Heart right ventricle (tissue), 16 donors: ENCODE measurements around the gene RNF31. TPM values are rescaled to one million over a fixed set of nuclear protein-coding genes. Genes with fewer than 3 reads are reported as not detected.
A peak's percentile ranks its signal among the peaks of the same experiment; 100 is the strongest.

Experiments used
- ATAC-seq, 8 donors: fragments of 200-7000 bp; cut with Tn5 transposase; one replicate each; pipeline ENCODE4 v1.9.1; 2020; ENCODE audit warnings: mild to moderate bottlenecking in 8 of 8, moderate library complexity in 8 of 8, moderate number of reproducible peaks in 1 of 8
- DNase-seq, 2 donors: peaks; one replicate each; pipeline ENCODE4 v3.0.0-alpha.2; 2020
- H3K27ac ChIP-seq, 10 donors: fragments of 200-600 bp; sonication (generic) in 2 of 10; one replicate each; pipeline versions ENCODE4 v1.5.0 to v1.8.0; 2020 to 2022; ENCODE audit warnings: mild to moderate bottlenecking in 3 of 10
- H3K27me3 ChIP-seq, 7 donors: fragments of 200-600 bp; one replicate each; pipeline ENCODE4 v1.8.0; 2021 to 2022; ENCODE audit warnings: mild to moderate bottlenecking in 2 of 7
- H3K36me3 ChIP-seq, 9 donors: fragments of 200-600 bp; sonication (generic) in 1 of 9; one replicate each; pipeline versions ENCODE4 v1.5.0 to v1.8.0; 2020 to 2022; ENCODE audit warnings: mild to moderate bottlenecking in 2 of 9
- H3K4me1 ChIP-seq, 9 donors: fragments of 200-600 bp; sonication (generic) in 1 of 9; one replicate each; pipeline versions ENCODE4 v1.5.0 to v1.8.0; 2020 to 2022; ENCODE audit warnings: mild to moderate bottlenecking in 4 of 9
- H3K4me3 ChIP-seq, 10 donors: fragments of 200-600 bp; sonication (generic) in 2 of 10; one replicate each; pipeline versions ENCODE4 v1.5.0 to v1.8.0; 2020 to 2022; ENCODE audit warnings: mild to moderate bottlenecking in 7 of 10, moderate library complexity in 2 of 10
- H3K9me3 ChIP-seq, 11 donors: fragments of 200-600 bp in 10 of 11; sonication (generic) in 2 of 11; one replicate each; pipeline versions ENCODE4 v1.5.0 to v1.8.0; 2013 to 2022; ENCODE audit warnings: mild to moderate bottlenecking in 2 of 11, control low read depth in 1 of 11, moderate library complexity in 1 of 11
- CTCF ChIP-seq, 9 donors: fragments of 200-600 bp; sonication (generic) in 2 of 9; IDR thresholded peaks; one replicate each; pipeline versions ENCODE4 v1.5.0 to v1.8.0; 2021 to 2022; ENCODE audit warnings: antibody characterized with exemption in 9 of 9, mild to moderate bottlenecking in 5 of 9, moderate library complexity in 1 of 9
- WGBS, 2 donors: extraction: QIAGEN DNeasy Blood & Tissue Kit; methylation state at CpG; one replicate each; pipeline ENCODE4 v1.1.7; 2013; ENCODE audit warnings: inconsistent platforms in 1 of 2; 5-methylcytosine and 5-hydroxymethylcytosine counted together
- intact Hi-C, 10 donors: fragments of 100-400 bp; cut with DNase I; formaldehyde crosslinking; loops; one replicate each; pipeline versions ENCODE4 v1.11.1 to v1.14.2; 2022
- polyA plus RNA-seq, 2 donors: library from polyadenylated mRNA; stranded (reverse); fragments of 200-250 nt; gene quantifications; one replicate each; pipeline ENCODE4 v1.2.3, GENCODE V29; 2013
- total RNA-seq, 10 donors: library from RNA; stranded (reverse); fragmentation: NEBNext Ultra II Directional in 3 of 10; extraction: Animal tissue kit (Norgen Biotek cat#: 25700) in 3 of 10; gene quantifications; one replicate each; pipeline versions ENCODE4 v1.2.1 to v1.2.4, GENCODE V29; 2021 to 2023
- donor health status: Arrhythmogenic right ventricular cardiomyopathy.
- donor health status: ischemic (EF 13 %, LVEDD 7.1; RV severe dilation, severe dysfunction).
- donor health status: healthy with polysubstance abuse.
- donor health status: DM: no; HTN: yes; CAD: no.
- donor health status: DM: no; HTN: no; CAD: no.
- donor health status: ischemic (EF 25% LVEDD 6.9; RV normal size, moderate dysfunction).
- donor health status: ischemic (EF 25% LVEDD 5.7; RV mildly dilated, moderate dysfunction).
- donor health status: healthy.
- donor health status: DM: yes; HTN: yes; CAD: no.
- donor health status: Ischemic cardiomyopathy.
- donor health status: ischemic (EF 35%, LVEDD 5.7; RV mildly dilated, moderate dysfunction).
- donor health status: nonischemic (EF 11% LVEDD 7.7; RV severe dilation, severe dysfunction).
- donor health status: DM: yes; HTN: yes; CAD: no.
- donor health status: PGD.
- donor health status: ischemic (EF 29% LVEDD 5.4; RV normal size, mild dysfunction).
- donor health status: nonischemic (EF 23%, LVEDD 6.1; RV moderate dilation, normal function).

RNF31 gene
- total and polyA plus RNA-seq, 12 donors = 27.5 to 92.9 (median 35.7) TPM

GRCh38 chr14:24130717-24131548 is 16.4 kb upstream of the RNF31 start:
- 12 to 26% methylated on average over 7 of the region's 7 CpGs for WGBS, 2 donors
- no peaks in the 10 kb centered on the region for H3K27me3 ChIP-seq
- ATAC-seq = peak; percentile 52 to 87 (median 78)
- H3K27ac ChIP-seq = peak overlapping the region; percentile 81 to 98 (median 94)
- DNase-seq = peak; percentile 77 to 83
- peaks cover 14 to 41% (median 26%) of the 10 kb centered on the region in 9 donors for H3K4me1 ChIP-seq
- TF ChIP-seq CTCF (IDR thresholded peaks at IDR 0.05) = no peak
- intact Hi-C loops = loop anchor here in 3 of 10 donors (1.0 to 2.0 kb wide), 2 partner anchors 16 kb away; partner anchors contain the start of genes DCAF11 (in 2 of the 3) and NRL (in 2 of the 3)
- H3K36me3 ChIP-seq = no peaks in the 10 kb centered on the region
- no peaks in the 10 kb centered on the region for H3K9me3 ChIP-seq
- peak overlapping the region in 9 of 10 donors; percentile 10 to 50 (median 41) for H3K4me3 ChIP-seq

- no peaks in the 10 kb centered on the region for H3K36me3 ChIP-seq
- TF ChIP-seq CTCF (IDR thresholded peaks at IDR 0.05) = no peak
- H3K9me3 ChIP-seq = no peaks in the 10 kb centered on the region
- no peaks in the 10 kb centered on the region for H3K27me3 ChIP-seq
- peak overlapping the region; percentile 81 to 98 (median 94) for H3K27ac ChIP-seq
- peak in 1 of 2 donors; percentile 44 for DNase-seq
- WGBS, 2 donors = 36 to 41% methylated on average over 15 of the region's 15 CpGs
- intact Hi-C loops = loop anchor here in 3 of 10 donors (1.0 to 2.0 kb wide), 2 partner anchors 16 to 17 kb away; partner anchors contain the start of genes DCAF11 (in 2 of the 3) and NRL (in 2 of the 3)
- peak in 6 of 8 donors; percentile 21 to 55 (median 46) for ATAC-seq
- peaks cover 14 to 44% (median 33%) of the 10 kb centered on the region in 9 donors for H3K4me1 ChIP-seq
- peak overlapping the region; percentile 2 to 50 (median 36) for H3K4me3 ChIP-seq
Measured at GRCh38 chr14:24131549-24131966, 15.7 kb upstream of the RNF31 start.

- Histone ChIP-seq H3K36me3 (peaks cover 0 to 2% (median 0%) of the 10 kb centered on the region in 9 donors), H3K4me3 (peak overlapping the region; percentile 2 to 50 (median 36)), H3K27me3 (no peaks in the 10 kb centered on the region), H3K4me1 (peaks cover 20 to 50% (median 39%) of the 10 kb centered on the region in 9 donors), H3K9me3 (no peaks in the 10 kb centered on the region), H3K27ac (peak overlapping the region; percentile 81 to 98 (median 94))
- intact Hi-C loops = no loop called here
- peak in 1 of 2 donors; percentile 50 for DNase-seq
- ATAC-seq = peak in 4 of 8 donors; percentile 1 to 8 (median 6)
- 31 to 35% methylated on average over 24 of the region's 24 CpGs for WGBS, 2 donors
- TF ChIP-seq CTCF (IDR thresholded peaks at IDR 0.05) = no peak
Measured at GRCh38 chr14:24132061-24132685, 15.1 kb upstream of the RNF31 start.

GRCh38 chr14:24132976-24133375 is 14.3 kb upstream of the RNF31 start:
- no peak for DNase-seq
- no peak for TF ChIP-seq CTCF (IDR thresholded peaks at IDR 0.05)
- Histone ChIP-seq H3K36me3 (peaks cover 0 to 10% (median 4%) of the 10 kb centered on the region in 9 donors), H3K27ac (peak overlapping the region in 8 of 10 donors; percentile 92 to 98 (median 94)), H3K9me3 (no peaks in the 10 kb centered on the region), H3K27me3 (no peaks in the 10 kb centered on the region), H3K4me3 (peak overlapping the region in 7 of 10 donors; percentile 10 to 50 (median 41)), H3K4me1 (peaks cover 21 to 58% (median 42%) of the 10 kb centered on the region in 9 donors)
- WGBS, 2 donors = 59 to 69% methylated on average over 2 of the region's 2 CpGs
- no peak for ATAC-seq
- intact Hi-C loops = no loop called here
